GM08714 (cell line): ENCODE measurements around the gene C5orf52.
"Not testable (repeated sequence)": the region's sequence is repeated elsewhere in the genome, so short reads cannot be mapped to it uniquely, and the experiment has no call there.

Experiments
- H3K4me3 ChIP-seq: fragments of 200-500 bp; sonication (Bioruptor generic); 2 replicates; pipeline ENCODE4 v1.5.1; 2014; ENCODE audit warnings: mild to moderate bottlenecking, low read length, inconsistent platforms
- ZNF274 ChIP-seq: IDR thresholded peaks from 2 replicates; pipeline ENCODE4 v1.6.1; 2012; ENCODE audit warnings: mild to moderate bottlenecking, low read depth, low read length

Gene C5orf52

DNA sequence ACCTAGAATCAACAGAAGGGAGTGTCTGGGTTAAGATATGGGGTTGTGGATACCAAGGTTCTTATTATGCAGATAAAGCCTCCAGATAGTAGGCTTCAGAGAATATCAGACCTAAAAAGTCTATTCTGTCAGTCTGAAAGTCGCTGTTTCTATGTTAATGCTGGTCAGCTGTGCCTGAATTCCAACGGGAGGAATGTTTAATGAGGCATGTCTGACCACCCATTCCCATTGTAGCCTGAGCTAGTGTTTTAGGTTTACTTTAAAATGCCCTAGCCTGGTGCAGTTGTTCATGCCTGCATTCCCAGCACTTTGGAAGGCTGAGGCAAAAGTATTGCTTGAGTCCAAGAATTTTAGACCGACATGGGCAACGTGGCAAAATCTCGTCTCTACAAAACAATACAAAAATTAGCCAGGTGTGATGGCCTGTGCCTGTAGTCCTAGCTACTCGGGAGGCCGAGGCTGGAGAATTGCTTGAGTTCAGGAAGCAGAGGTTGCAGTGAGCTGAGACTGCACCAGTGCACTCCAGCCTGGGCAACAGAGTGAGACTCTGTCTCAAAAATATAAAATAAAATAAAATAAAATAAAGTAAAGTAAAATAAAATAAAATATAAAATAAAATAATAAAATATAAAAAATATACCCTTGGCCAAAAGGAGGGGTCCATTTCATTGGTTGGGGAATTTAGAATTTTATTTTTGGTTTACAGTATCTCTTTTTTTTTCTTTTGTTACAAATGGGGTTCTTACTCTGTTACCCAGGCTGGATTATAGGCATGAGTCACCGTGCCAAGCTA, 11.3 kb upstream of the C5orf52 start:
- no peak for TF ChIP-seq ZNF274
- H3K4me3 ChIP-seq, result no peak overlapping the region

DNA sequence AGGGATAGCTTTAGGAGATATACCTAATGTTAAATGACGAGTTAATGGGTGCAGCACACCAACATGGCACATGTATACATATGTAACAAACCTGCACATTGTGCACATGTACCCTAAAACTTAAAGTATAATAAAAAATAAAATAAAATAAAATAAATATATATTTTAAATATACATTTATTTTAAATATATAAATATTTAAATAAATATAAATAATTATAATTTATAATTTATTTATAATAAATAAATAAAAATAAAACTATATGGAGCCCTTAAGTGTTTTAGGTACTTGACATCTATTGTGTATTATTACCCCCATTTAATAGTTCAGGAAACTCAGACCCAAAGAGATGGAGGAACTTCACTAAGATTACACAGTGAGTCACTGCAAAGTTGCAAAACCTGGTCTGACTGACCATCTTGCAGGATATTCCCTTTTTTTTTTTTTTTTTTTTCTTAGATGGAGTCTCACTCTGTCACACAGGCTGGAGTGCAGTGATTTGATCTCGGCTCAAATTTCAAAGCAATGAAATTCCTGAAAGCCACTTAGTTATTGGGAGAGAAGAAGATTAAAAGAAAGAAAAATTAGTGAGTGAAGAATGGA, 5.8 kb upstream of the C5orf52 start:
- no peak for TF ChIP-seq ZNF274
- no peak overlapping the region for H3K4me3 ChIP-seq

DNA sequence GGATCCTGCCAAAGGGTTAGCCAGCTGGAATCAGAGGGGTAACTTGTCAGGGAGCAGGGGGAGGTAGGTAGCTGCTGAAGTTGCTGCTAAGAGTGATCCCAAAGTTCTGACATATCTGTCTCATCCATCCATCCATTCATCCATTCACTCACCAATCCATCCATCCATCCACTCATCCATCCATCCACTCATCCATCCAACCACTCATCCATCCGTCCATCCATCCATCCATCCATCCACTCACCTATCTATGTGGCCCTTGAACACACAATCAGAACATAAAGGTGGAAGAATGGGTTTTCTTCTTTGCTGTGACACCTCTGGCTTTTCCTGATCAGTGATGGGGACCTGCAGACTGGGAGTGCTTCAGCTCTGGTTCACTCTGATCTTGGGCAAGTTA, 3.0 kb upstream of the C5orf52 start:
- TF ChIP-seq ZNF274, result no peak
- no peak overlapping the region for H3K4me3 ChIP-seq

- no peak for TF ChIP-seq ZNF274
- no peak overlapping the region for H3K4me3 ChIP-seq
Observed at GRCh38 chr5:157669701-157670097, 1.6 kb upstream of the C5orf52 start.

- no peak for TF ChIP-seq ZNF274
- H3K4me3 ChIP-seq, result peak overlapping the region; percentile 58; the same call in 1 of the 2 replicates
Observed at GRCh38 chr5:157671592-157672330, 428 bp downstream of the C5orf52 start.

- H3K4me3 ChIP-seq, result no peak overlapping the region
- no peak for TF ChIP-seq ZNF274
Observed at GRCh38 chr5:157672976-157673375, 1.6 kb downstream of the C5orf52 start.

DNA sequence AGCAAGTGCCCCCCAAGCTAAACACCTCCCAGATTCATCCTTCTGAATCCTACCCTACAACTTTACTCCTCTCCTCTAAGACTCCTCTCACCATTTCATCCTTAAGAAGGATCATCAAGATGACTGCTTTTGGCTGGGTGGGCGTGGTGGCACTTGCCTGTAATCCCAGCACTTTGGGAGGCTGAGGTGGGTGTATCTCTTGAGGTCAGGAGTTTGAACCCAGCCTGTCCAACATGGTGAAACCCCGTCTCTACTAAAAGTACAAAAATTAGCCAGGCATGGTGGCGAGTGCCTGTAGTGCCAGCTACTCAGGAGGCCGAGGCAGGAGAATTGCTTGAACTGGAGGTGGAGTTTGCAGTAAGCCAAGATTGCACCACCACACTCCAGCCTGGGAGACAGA, 3.0 kb downstream of the C5orf52 start:
- not testable (repeated sequence) for H3K4me3 ChIP-seq

DNA sequence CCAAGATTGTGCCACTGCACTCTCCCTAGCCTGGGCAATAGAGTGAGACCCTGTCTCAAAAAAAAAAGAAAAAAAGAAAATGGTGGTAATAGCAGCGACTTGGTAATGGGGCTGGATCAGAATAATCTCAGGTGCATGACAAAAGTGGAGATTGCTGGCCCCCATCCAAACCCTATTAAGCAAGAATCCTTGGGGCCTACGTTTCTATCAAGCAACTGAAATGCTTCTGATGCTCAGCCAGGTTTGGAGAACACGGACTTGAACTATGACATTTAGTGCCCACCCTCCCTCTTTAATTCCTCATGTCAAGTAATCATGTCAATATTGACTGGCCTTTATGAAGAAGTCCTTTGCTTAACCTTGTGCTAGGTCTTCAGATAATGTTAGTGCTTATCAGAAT, 6.6 kb downstream of the C5orf52 start:
- H3K4me3 ChIP-seq, result no peak overlapping the region
- no peak for TF ChIP-seq ZNF274

GRCh38 chr5:157679801-157680200, 8.5 kb downstream of the C5orf52 start:
- H3K4me3 ChIP-seq, result no peak overlapping the region
- TF ChIP-seq ZNF274, result no peak

- no peak for TF ChIP-seq ZNF274
- no peak overlapping the region for H3K4me3 ChIP-seq
Observed at GRCh38 chr5:157680239-157680638, 8.9 kb downstream of the C5orf52 start.

DNA sequence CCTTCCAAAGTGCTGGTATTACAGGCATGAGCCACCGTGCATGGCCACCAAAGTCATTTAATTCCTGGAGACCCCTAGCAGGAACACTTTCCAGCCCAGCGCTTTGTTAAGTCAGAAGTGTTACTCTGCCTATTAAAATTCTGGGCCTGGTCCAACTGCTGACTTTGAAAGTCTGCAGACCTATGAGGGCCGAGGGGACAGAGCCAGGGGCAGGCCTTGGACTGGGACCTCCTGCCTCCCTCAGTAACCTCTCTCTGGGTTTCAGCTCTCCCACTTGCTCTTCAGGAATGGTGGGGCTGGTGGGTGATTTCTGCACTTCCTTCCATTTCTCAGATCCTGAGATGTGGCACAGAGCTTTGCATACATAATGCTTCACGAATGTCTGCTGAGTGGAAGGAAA, 9.7 kb downstream of the C5orf52 start:
- no peak overlapping the region for H3K4me3 ChIP-seq
- no peak for TF ChIP-seq ZNF274

- TF ChIP-seq ZNF274, result no peak
Observed at GRCh38 chr5:157682257-157682656, 10.9 kb downstream of the C5orf52 start.

GRCh38 chr5:157686276-157687197, 15.2 kb downstream of the C5orf52 start:
- H3K4me3 ChIP-seq, result not testable (repeated sequence)

More at GRCh38 chr5:157682257-157682656, 10.9 kb downstream of the C5orf52 start:
- no peak overlapping the region for H3K4me3 ChIP-seq

DNA sequence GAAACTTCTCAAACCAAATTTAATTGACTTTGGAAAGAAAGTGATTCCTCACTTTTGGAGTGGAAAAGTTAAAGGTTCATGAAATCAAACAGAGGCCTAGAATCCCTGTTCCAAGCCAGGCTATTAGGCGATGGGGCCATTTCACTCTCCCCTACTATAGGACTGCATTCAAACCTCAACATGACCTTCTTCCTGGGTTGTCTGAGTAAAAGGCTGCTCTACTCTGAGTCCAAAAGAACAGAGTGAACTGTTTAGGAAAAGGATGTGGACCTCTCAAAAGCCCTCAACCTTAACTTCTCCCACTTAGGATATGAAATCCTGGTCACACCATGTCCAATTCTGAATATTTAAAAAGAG, 15.8 kb downstream of the C5orf52 start:
- H3K4me3 ChIP-seq, result no peak overlapping the region
- no peak for TF ChIP-seq ZNF274
